HEK293 (cell line): ENCODE results near the gene RAMP3.

Source experiments
- CTCF ChIA-PET: fragments of 350-600 bp; formaldehyde crosslinking; extraction: SDS; loops from one replicate; lab custom pipeline; 2021; ENCODE audit warnings: antibody characterized with exemption; lab: Yijun Ruan, JAX
- POLR2A ChIA-PET: fragments of 300-600 bp; formaldehyde crosslinking; extraction: SDS; loops from one replicate; lab custom pipeline; 2020; ENCODE audit warnings: antibody characterized with exemption, inconsistent platforms; lab: Yijun Ruan, JAX
- H3K27ac ChIP-seq: fragments of 200-500 bp; sonication (Bioruptor generic); 2 replicates; pipeline ENCODE4 v1.5.1; 2014; ENCODE audit warnings: low read depth, low read length, control low read depth, inconsistent platforms; ENCODE audit errors: extremely low read depth
- H3K36me3 ChIP-seq, 2 experiments: fragments of 200-500 bp in 1 of 2; sonication (Bioruptor generic) in 1 of 2; 1 replicate in 1 of 2; 2 replicates in 1 of 2; pipeline ENCODE4 v1.5.1; 2014 to 2017; ENCODE audit warnings: inconsistent platforms in 2 of 2, low read length in 2 of 2; ENCODE audit not compliant: control insufficient read depth in 2 of 2, insufficient read depth in 1 of 2
- H3K4me1 ChIP-seq: fragments of 200-500 bp; sonication (Bioruptor generic); 2 replicates; pipeline ENCODE4 v1.5.1; 2014; ENCODE audit warnings: mild to moderate bottlenecking, low read length, inconsistent platforms; ENCODE audit not compliant: control insufficient read depth, insufficient read depth
- H3K4me3 ChIP-seq: 2 replicates; pipeline ENCODE4 v1.5.1; 2011; ENCODE audit warnings: low read depth, mild to moderate bottlenecking, control low read depth, low read length, moderate library complexity
- H3K9me3 ChIP-seq: fragments of 200-500 bp; sonication (Bioruptor generic); 2 replicates; pipeline ENCODE4 v1.5.1; 2014; ENCODE audit warnings: low read depth, low read length, inconsistent platforms; ENCODE audit not compliant: control insufficient read depth, insufficient read depth
- GLIS1 ChIP-seq: fragments of 450-650 bp; formaldehyde crosslinking; IDR thresholded peaks from 2 replicates; pipeline ENCODE4 v1.5.1; 2016; ENCODE audit warnings: missing biosample characterization, missing genetic modification characterization
- IKZF3 ChIP-seq: fragments of 450-650 bp; IDR thresholded peaks from 2 replicates; pipeline ENCODE4 v1.5.0; 2018; ENCODE audit warnings: missing biosample characterization, mild to moderate bottlenecking, missing genetic modification characterization, moderate library complexity
- KLF16 ChIP-seq: fragments of 450-650 bp; formaldehyde crosslinking; IDR thresholded peaks from 2 replicates; pipeline ENCODE4 v1.5.1; 2017; ENCODE audit warnings: missing biosample characterization, missing genetic modification characterization
- KLF9 ChIP-seq: fragments of 450-650 bp; formaldehyde crosslinking; IDR thresholded peaks from 2 replicates; pipeline ENCODE4 v1.5.1; 2016; ENCODE audit warnings: missing biosample characterization, missing genetic modification characterization, low read depth
- MYNN ChIP-seq: fragments of 450-650 bp; formaldehyde crosslinking; IDR thresholded peaks from 2 replicates; pipeline ENCODE4 v1.5.1; 2016; ENCODE audit warnings: missing biosample characterization, missing genetic modification characterization, borderline replicate concordance
- PRDM1 ChIP-seq: fragments of 450-650 bp; formaldehyde crosslinking; IDR thresholded peaks from 2 replicates; pipeline ENCODE4; 2016; ENCODE audit warnings: missing biosample characterization, missing genetic modification characterization
- YY2 ChIP-seq: fragments of 450-650 bp; formaldehyde crosslinking; IDR thresholded peaks from 2 replicates; pipeline ENCODE4 v1.5.1; 2016; ENCODE audit warnings: missing biosample characterization, missing genetic modification characterization
- ZFHX2 ChIP-seq: fragments of 450-650 bp; formaldehyde crosslinking; conservative IDR thresholded peaks from 2 replicates; pipeline ENCODE4 v1.5.1; 2016; ENCODE audit warnings: missing biosample characterization, missing genetic modification characterization
- ZFP3 ChIP-seq: fragments of 450-650 bp; formaldehyde crosslinking; IDR thresholded peaks from 2 replicates; pipeline ENCODE4 v1.5.1; 2016; ENCODE audit warnings: low read depth, missing biosample characterization, missing genetic modification characterization
- ZFP69B ChIP-seq: fragments of 450-650 bp; formaldehyde crosslinking; IDR thresholded peaks from 2 replicates; pipeline ENCODE4 v1.5.1; 2016; ENCODE audit warnings: missing biosample characterization, missing genetic modification characterization
- ZNF132 ChIP-seq: fragments of 450-650 bp; formaldehyde crosslinking; IDR thresholded peaks from 2 replicates; pipeline ENCODE4 v1.5.1; 2017; ENCODE audit warnings: missing biosample characterization, missing genetic modification characterization, borderline replicate concordance
- ZNF169 ChIP-seq: fragments of 450-650 bp; formaldehyde crosslinking; IDR thresholded peaks from 2 replicates; pipeline ENCODE4 v1.5.1; 2016; ENCODE audit warnings: missing biosample characterization, missing genetic modification characterization
- ZNF266 ChIP-seq: fragments of 450-650 bp; formaldehyde crosslinking; IDR thresholded peaks from 2 replicates; pipeline ENCODE4 v1.5.1; 2016; ENCODE audit warnings: missing biosample characterization, missing genetic modification characterization, low read depth
- ZNF302 ChIP-seq: fragments of 450-650 bp; formaldehyde crosslinking; IDR thresholded peaks from 2 replicates; pipeline ENCODE4 v1.5.1; 2016; ENCODE audit warnings: missing biosample characterization, missing genetic modification characterization, low read depth
- ZNF311 ChIP-seq: fragments of 450-650 bp; formaldehyde crosslinking; IDR thresholded peaks from 2 replicates; pipeline ENCODE4 v1.5.1; 2017; ENCODE audit warnings: missing biosample characterization, missing genetic modification characterization, borderline replicate concordance
- ZNF510 ChIP-seq: fragments of 450-650 bp; formaldehyde crosslinking; IDR thresholded peaks from 2 replicates; pipeline ENCODE4 v1.5.1; 2018; ENCODE audit warnings: mild to moderate bottlenecking, missing genetic modification characterization, missing biosample characterization; ENCODE audit not compliant: insufficient replicate concordance
- ZNF529 ChIP-seq: fragments of 450-650 bp; formaldehyde crosslinking; IDR thresholded peaks from 2 replicates; pipeline ENCODE4 v1.5.1; 2017; ENCODE audit warnings: missing genetic modification characterization, missing biosample characterization; ENCODE audit not compliant: insufficient replicate concordance
- ZNF549 ChIP-seq: fragments of 450-650 bp; IDR thresholded peaks from 2 replicates; pipeline ENCODE4 v1.5.1; 2018; ENCODE audit warnings: missing biosample characterization, missing genetic modification characterization, mild to moderate bottlenecking, inconsistent platforms, moderate library complexity
- ZNF600 ChIP-seq: fragments of 450-650 bp; formaldehyde crosslinking; IDR thresholded peaks from 2 replicates; pipeline ENCODE4 v1.5.1; 2016; ENCODE audit warnings: missing biosample characterization, missing genetic modification characterization
- ZNF658 ChIP-seq: fragments of 450-650 bp; formaldehyde crosslinking; IDR thresholded peaks from 2 replicates; pipeline ENCODE4; 2016; ENCODE audit warnings: missing biosample characterization, missing genetic modification characterization
- ZNF670 ChIP-seq: fragments of 450-650 bp; formaldehyde crosslinking; IDR thresholded peaks from 2 replicates; pipeline ENCODE4 v1.5.1; 2016; ENCODE audit warnings: missing biosample characterization, missing genetic modification characterization, low read depth
- ZNF707 ChIP-seq: fragments of 450-650 bp; formaldehyde crosslinking; IDR thresholded peaks from 2 replicates; pipeline ENCODE4 v1.5.1; 2016; ENCODE audit warnings: missing biosample characterization, missing genetic modification characterization
- ZNF785 ChIP-seq: fragments of 450-650 bp; formaldehyde crosslinking; IDR thresholded peaks from 2 replicates; pipeline ENCODE4 v1.5.1; 2016; ENCODE audit warnings: missing biosample characterization, missing genetic modification characterization
- ZNF792 ChIP-seq: fragments of 450-650 bp; formaldehyde crosslinking; IDR thresholded peaks from 2 replicates; pipeline ENCODE4 v1.5.1; 2016; ENCODE audit warnings: missing biosample characterization, missing genetic modification characterization
- TF ChIP-seq, protein P1 (sequence below): fragments of 450-650 bp; formaldehyde crosslinking; IDR thresholded peaks from 2 replicates; pipeline ENCODE4 v1.5.1; 2016; ENCODE audit warnings: missing biosample characterization, missing genetic modification characterization, low read depth
- TF ChIP-seq, protein P2 (sequence below): fragments of 450-650 bp; formaldehyde crosslinking; IDR thresholded peaks from 2 replicates; pipeline ENCODE4 v1.5.1; 2016; ENCODE audit warnings: missing biosample characterization, missing genetic modification characterization
- TF ChIP-seq, protein P3 (sequence below): fragments of 450-650 bp; formaldehyde crosslinking; IDR thresholded peaks from 2 replicates; pipeline ENCODE4 v1.5.1; 2016; ENCODE audit warnings: missing biosample characterization, missing genetic modification characterization

RAMP3 gene

DNA sequence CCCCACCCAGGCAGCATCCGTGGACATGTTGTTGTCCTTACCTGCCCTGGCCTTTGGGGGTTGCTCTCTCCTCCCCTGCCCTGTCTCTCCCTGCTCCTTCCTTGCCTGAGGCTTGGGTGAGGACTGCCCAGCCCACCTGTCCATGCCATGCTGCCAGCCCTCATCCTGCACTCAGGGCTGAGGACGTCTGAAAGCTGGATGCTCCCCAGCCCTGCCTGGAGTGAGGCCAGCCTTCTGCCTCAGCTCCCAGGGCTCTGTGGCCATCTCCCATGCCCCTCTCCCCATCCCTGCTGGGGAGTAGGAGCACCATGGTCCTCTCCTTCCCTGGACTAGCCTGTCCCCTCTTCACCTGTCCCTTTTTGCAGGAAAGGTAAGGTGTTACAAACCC lies 68.4 kb downstream of the RAMP3 start (continued):
- TF ChIP-seq, protein P1, sequence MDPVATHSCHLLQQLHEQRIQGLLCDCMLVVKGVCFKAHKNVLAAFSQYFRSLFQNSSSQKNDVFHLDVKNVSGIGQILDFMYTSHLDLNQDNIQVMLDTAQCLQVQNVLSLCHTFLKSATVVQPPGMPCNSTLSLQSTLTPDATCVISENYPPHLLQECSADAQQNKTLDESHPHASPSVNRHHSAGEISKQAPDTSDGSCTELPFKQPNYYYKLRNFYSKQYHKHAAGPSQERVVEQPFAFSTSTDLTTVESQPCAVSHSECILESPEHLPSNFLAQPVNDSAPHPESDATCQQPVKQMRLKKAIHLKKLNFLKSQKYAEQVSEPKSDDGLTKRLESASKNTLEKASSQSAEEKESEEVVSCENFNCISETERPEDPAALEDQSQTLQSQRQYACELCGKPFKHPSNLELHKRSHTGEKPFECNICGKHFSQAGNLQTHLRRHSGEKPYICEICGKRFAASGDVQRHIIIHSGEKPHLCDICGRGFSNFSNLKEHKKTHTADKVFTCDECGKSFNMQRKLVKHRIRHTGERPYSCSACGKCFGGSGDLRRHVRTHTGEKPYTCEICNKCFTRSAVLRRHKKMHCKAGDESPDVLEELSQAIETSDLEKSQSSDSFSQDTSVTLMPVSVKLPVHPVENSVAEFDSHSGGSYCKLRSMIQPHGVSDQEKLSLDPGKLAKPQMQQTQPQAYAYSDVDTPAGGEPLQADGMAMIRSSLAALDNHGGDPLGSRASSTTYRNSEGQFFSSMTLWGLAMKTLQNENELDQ (tag by site-specific recombination): no peak
- TF ChIP-seq IKZF3 (tag by site-specific recombination): no peak
- no peak for TF ChIP-seq KLF16 (tag by site-specific recombination)
- TF ChIP-seq ZNF132: no peak
- no peak for TF ChIP-seq MYNN (tag by site-specific recombination)
- TF ChIP-seq ZFP3 (tag by site-specific recombination): no peak
- no peak for TF ChIP-seq KLF9
- TF ChIP-seq, protein P2, sequence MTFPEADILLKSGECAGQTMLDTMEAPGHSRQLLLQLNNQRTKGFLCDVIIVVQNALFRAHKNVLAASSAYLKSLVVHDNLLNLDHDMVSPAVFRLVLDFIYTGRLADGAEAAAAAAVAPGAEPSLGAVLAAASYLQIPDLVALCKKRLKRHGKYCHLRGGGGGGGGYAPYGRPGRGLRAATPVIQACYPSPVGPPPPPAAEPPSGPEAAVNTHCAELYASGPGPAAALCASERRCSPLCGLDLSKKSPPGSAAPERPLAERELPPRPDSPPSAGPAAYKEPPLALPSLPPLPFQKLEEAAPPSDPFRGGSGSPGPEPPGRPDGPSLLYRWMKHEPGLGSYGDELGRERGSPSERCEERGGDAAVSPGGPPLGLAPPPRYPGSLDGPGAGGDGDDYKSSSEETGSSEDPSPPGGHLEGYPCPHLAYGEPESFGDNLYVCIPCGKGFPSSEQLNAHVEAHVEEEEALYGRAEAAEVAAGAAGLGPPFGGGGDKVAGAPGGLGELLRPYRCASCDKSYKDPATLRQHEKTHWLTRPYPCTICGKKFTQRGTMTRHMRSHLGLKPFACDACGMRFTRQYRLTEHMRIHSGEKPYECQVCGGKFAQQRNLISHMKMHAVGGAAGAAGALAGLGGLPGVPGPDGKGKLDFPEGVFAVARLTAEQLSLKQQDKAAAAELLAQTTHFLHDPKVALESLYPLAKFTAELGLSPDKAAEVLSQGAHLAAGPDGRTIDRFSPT (tag by site-specific recombination): no peak
- no peak for TF ChIP-seq ZFHX2 (tag by site-specific recombination)

DNA sequence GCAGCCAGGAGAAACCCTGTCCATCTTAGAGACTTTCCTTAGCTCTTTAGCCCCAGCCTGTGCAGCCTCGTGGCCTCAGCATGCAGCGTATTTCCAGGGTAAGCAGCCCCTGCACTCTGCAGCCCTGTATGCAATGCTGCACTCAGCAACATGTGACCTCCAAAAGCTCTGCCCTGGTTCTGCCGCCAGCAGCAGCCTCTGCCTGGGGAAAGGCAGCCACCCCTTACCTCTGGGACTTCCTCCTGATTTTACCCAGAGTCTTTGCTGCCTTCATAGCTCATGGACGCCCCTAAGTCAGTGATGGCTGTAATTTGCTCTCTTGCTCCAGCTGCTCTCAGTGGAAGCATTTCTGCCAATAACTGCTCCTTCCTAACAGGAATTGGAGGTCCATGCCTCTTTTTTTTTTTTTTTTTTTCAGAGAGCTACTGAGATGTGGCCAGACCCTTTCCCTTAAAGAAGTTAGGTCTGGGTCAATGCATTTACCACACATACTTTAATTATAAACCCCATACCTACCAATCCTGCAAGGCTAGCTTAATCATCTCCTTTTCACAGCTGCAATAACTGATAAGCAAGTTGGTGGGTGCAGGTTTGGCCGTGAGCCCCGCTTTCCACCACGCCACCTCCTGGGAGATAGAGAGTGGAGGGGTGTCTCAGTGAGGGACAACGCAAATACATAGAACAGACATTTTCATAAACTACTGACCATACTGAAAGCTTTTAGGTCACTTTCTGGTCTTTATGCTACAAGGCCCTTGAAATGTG lies 71.7 kb downstream of the RAMP3 start:
- Histone ChIP-seq H3K9me3 (no peaks in the 10 kb centered on the region), H3K4me1 (no peaks in the 10 kb centered on the region), H3K36me3 (no peaks in the 10 kb centered on the region), H3K4me3 (no peak overlapping the region), H3K27ac (no peak overlapping the region)
- POLR2A ChIA-PET: no interaction called here
- TF ChIP-seq ZNF311 (tag by site-specific recombination): no peak
- no peak for TF ChIP-seq ZNF670
- TF ChIP-seq ZNF510 (tag by site-specific recombination): no peak
- TF ChIP-seq ZNF169 (tag by site-specific recombination): no peak
- TF ChIP-seq PRDM1 (tag by site-specific recombination): no peak
- TF ChIP-seq ZNF549 (tag by site-specific recombination): no peak
- TF ChIP-seq ZNF600 (tag by site-specific recombination): no peak
- TF ChIP-seq ZNF132: no peak
- no peak for TF ChIP-seq ZNF266
- no peak for TF ChIP-seq ZFP69B (tag by site-specific recombination)
- TF ChIP-seq ZNF785 (tag by site-specific recombination): no peak
- TF ChIP-seq ZNF707: no peak
- no peak for TF ChIP-seq GLIS1 (tag by site-specific recombination)
- TF ChIP-seq ZNF529 (tag by site-specific recombination): no peak
- TF ChIP-seq, protein P3, sequence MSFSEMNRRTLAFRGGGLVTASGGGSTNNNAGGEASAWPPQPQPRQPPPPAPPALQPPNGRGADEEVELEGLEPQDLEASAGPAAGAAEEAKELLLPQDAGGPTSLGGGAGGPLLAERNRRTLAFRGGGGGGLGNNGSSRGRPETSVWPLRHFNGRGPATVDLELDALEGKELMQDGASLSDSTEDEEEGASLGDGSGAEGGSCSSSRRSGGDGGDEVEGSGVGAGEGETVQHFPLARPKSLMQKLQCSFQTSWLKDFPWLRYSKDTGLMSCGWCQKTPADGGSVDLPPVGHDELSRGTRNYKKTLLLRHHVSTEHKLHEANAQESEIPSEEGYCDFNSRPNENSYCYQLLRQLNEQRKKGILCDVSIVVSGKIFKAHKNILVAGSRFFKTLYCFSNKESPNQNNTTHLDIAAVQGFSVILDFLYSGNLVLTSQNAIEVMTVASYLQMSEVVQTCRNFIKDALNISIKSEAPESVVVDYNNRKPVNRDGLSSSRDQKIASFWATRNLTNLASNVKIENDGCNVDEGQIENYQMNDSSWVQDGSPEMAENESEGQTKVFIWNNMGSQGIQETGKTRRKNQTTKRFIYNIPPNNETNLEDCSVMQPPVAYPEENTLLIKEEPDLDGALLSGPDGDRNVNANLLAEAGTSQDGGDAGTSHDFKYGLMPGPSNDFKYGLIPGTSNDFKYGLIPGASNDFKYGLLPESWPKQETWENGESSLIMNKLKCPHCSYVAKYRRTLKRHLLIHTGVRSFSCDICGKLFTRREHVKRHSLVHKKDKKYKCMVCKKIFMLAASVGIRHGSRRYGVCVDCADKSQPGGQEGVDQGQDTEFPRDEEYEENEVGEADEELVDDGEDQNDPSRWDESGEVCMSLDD (tag by site-specific recombination): no peak
- no peak for TF ChIP-seq ZNF658 (tag by site-specific recombination)
- no peak for TF ChIP-seq ZNF302 (tag by site-specific recombination)
- no peak for TF ChIP-seq YY2 (tag by site-specific recombination)
- TF ChIP-seq ZNF792 (tag by site-specific recombination): no peak
- CTCF ChIA-PET: interaction anchor here (0.8 to 1.5 kb wide), 4 partner anchors 11 to 31 kb away, joined by 3 to 4 read pairs (median 4); no protein-coding TSS in a partner anchor
